SU-DHL-6 (cell line): ENCODE results near the gene TMPO.

Source experiments
- CTCF ChIP-seq: fragments of 200-600 bp; sonication (generic); IDR thresholded peaks from one replicate; pipeline ENCODE4 v1.5.1; 2017; ENCODE audit warnings: antibody characterized with exemption, mild to moderate bottlenecking, low read length, moderate library complexity; ENCODE audit not compliant: insufficient read depth, poor library complexity, severe bottlenecking
- EZH2phosphoT487 ChIP-seq: fragments of 200-600 bp; sonication (generic), shearing (Covaris generic); conservative IDR thresholded peaks from 2 replicates; pipeline ENCODE4 v1.6.1; 2018; ENCODE audit warnings: mild to moderate bottlenecking, antibody characterized with exemption, low read length, moderate library complexity, mixed read lengths

DNA sequence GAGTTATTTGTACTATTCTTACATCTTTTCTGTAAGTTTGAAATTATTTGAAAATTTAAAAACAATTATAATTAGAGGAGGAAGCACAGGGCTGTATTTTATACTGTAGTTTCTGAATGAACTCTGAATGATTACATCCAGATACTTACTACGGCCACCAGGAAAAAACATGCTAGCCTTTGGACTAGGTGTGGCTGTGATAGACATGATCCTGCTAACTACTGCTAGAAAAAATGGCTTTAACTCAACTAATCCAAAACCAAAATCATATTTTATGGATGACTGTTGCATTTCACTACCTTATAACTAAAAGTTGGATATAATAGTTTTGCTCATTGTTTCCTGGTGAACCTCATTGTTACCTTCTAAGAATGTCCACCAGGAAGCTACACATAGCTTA, 63.0 kb downstream of the TMPO start:
- TF ChIP-seq CTCF (no peak), EZH2phosphoT487 (no peak)
